ENCODE results near the gene GPR4.

DNA sequence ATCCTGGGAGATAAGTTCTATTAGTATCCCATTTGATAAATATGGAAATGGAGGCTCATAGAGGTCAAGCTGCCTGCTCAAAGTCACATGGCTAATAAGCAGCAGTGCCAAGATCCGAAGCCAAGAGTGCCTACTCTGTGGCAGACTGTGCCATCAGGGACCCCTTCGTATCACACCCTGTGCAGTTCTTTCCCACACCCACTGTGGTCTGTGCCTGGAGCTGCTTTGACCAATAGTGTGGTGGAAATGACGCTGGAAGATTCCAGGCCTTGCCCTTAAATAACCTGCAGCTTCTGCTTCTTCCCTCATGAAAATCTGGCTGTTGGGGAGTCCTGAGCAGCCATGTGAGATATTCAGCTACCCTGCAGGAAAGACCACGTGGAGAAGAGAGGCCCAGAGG, 27.5 kb downstream of the GPR4 start:
- TF ChIP-seq, protein P1, sequence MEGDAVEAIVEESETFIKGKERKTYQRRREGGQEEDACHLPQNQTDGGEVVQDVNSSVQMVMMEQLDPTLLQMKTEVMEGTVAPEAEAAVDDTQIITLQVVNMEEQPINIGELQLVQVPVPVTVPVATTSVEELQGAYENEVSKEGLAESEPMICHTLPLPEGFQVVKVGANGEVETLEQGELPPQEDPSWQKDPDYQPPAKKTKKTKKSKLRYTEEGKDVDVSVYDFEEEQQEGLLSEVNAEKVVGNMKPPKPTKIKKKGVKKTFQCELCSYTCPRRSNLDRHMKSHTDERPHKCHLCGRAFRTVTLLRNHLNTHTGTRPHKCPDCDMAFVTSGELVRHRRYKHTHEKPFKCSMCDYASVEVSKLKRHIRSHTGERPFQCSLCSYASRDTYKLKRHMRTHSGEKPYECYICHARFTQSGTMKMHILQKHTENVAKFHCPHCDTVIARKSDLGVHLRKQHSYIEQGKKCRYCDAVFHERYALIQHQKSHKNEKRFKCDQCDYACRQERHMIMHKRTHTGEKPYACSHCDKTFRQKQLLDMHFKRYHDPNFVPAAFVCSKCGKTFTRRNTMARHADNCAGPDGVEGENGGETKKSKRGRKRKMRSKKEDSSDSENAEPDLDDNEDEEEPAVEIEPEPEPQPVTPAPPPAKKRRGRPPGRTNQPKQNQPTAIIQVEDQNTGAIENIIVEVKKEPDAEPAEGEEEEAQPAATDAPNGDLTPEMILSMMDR (IDR thresholded peaks at IDR 0.05): no peak
- TF ChIP-seq POLR2A (IDR thresholded peaks at IDR 0.05): no peak

Data from Peyer's patch (tissue), 4 donors.